ENCODE results near the gene TMEM238. TPM values are rescaled to one million over a fixed set of nuclear protein-coding genes. Genes with fewer than 3 reads are reported as not detected.
"Not testable (repeated sequence)": the region's sequence is repeated elsewhere in the genome, so short reads cannot be mapped to it uniquely, and the experiment has no call there.

Gene TMEM238
- total RNA-seq, 1 donor from 2014 or later, result 9.7 TPM

DNA sequence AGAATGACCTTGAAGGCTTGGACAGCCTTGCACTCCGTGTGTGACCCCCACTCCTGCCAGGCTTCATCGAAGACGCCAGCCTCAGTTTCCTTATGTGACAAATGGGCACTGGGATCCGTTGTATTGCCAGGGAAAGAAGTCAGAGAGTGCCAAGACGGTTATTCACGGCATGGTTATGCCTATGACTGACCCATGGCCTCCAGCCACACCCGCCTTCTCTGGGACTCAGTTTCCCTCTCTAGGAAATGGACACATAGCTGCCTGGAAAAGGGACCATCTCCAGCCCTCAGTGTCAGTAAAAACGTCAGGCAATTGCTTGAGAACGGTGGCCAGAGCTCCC lies 24.4 kb upstream of the TMEM238 start:
- H3K36me3 Mint-ChIP-seq (ENCODE audit: low read depth), result peaks cover 35% of the 10 kb centered on the region
- H3K27me3 Mint-ChIP-seq, result peaks cover 7% of the 10 kb centered on the region

DNA sequence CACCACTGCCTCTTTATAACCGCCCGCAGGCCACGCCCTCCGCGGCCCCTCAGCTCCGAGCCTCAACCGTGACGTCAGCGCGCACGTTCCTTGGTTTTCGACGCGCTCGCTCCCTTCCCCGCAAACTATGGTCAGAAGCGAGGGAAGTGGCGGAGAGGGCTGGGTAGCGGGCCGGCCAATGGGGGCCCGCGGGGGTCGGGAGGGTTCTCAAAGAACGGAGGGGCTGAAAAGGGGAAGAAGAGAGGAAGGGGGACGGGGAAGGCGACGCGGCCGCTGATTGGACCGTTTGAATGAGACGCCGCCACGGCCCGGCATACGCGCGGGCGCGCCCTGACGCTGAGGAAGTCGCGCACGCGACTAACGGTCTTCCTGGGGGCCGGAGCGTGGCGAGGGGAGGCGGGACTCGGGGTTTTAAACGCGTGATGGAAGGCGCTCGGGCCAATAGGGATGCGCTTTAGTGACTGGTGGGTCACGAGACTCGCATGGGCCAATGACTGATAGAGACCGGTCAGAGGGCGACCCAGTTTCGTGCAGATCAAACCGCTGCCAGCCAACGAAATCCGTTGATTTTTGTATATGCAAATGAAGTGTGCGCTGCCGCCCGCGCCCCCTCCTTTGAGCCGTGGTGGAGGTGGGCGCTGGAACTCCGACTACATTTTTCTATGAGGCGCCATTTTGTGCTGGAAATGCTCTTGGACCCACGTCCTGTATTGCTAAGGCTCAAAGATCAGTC lies 23.9 kb upstream of the TMEM238 start:
- DNase-seq, result peak; percentile 99
- Mint-ChIP-seq H3K27ac (peak overlapping the region; percentile 98), H3K4me1 (peaks cover 34% of the 10 kb centered on the region), H3K36me3 (ENCODE audit: low read depth) (peaks cover 39% of the 10 kb centered on the region), H3K9me3 (peaks cover 16% of the 10 kb centered on the region), H3K4me3 (peak overlapping the region; percentile 89), H3K27me3 (peaks cover 7% of the 10 kb centered on the region)
- intact Hi-C loops (cut with micrococcal nuclease), result loop anchor here (1.0 to 5.0 kb wide), 5 partner anchors 10 to 149 kb away; partner anchors contain the start of genes KMT5C, PPP6R1 and RPL28

More for the DNA sequence above, 24.4 kb upstream of the TMEM238 start:
- Mint-ChIP-seq H3K27ac (peak overlapping the region; percentile 98), H3K4me3 (peak overlapping the region; percentile 89), H3K9me3 (peaks cover 16% of the 10 kb centered on the region), H3K4me1 (peaks cover 29% of the 10 kb centered on the region)
- DNase-seq, result no peak
- intact Hi-C loops (cut with micrococcal nuclease), result loop anchor here (1.0 to 5.0 kb wide), 3 partner anchors 23 to 106 kb away; partner anchors contain the start of genes KMT5C and RPL28

DNA sequence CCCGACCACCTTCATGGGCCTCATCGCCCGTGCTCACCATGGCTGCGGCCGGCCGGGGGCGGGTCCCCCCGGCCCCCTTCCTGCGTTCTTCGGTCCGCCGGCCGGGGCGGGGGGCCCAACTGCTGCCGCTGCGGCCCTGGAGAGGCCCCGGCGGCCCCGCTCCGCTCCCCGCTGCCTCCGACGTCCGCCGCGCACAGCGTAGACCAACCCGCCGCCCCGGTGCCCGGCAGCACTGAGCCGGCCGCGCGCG lies 23.4 kb upstream of the TMEM238 start, which contains the start of gene UBE2S:
UBE2S (minus strand) TSS at position 239 of the 250 bp plus-strand sequence; CDS start at position 40, 199 bp downstream.
- peaks cover 34% of the 10 kb centered on the region for H3K4me1 Mint-ChIP-seq
- peaks cover 44% of the 10 kb centered on the region for H3K36me3 Mint-ChIP-seq (ENCODE audit: low read depth)
- not testable (repeated sequence) for H3K27me3 Mint-ChIP-seq, DNase-seq
- H3K4me3 Mint-ChIP-seq, result peak within 1 kb of the TSS; percentile 89
- intact Hi-C loops (cut with micrococcal nuclease), result loop anchor here (1.0 to 5.0 kb wide), 3 partner anchors 9 to 149 kb away; partner anchors contain the start of gene PPP6R1
- peak within 1 kb of the TSS; percentile 98 for H3K27ac Mint-ChIP-seq
- peaks cover 16% of the 10 kb centered on the region for H3K9me3 Mint-ChIP-seq

DNA sequence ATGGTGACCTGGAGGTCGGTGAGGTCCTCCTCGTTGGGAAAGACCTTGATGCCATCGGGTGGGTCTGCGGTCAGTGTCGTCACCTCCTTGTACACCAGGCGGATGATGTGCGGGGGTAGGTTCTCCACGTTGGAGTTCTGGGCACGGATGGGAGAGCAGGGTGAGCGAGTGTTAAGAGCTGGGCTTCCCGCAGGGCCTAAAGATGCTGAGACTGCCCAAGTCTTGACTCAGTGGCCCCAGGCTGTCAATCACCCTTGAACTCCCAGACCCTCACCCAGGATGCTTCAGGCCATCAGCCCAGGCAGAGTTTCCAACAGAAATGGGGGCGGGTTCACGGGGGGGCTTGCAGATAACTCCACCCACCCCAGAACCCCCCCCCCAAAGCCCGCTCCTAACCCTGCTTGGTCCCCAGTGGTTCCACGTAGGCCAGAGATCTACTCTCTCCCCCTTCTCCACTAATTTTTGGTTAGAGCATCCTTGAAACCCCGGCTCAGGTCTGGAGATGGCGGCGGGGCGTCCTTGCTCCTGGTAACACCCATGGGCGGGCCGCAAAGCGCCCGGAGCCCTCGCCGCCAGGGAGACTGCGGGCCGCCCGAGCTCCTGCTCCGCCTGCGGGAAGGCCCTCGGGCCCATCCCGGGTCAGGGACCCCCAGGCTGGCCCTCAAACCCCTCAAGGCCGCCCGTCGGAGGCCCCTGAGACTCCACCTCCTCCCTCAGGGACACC lies 22.9 kb upstream of the TMEM238 start:
- Mint-ChIP-seq H3K4me3 (peak overlapping the region; percentile 89), H3K9me3 (peaks cover 16% of the 10 kb centered on the region), H3K27me3 (peaks cover 7% of the 10 kb centered on the region), H3K36me3 (ENCODE audit: low read depth) (peaks cover 49% of the 10 kb centered on the region), H3K27ac (peak overlapping the region; percentile 75), H3K4me1 (peaks cover 36% of the 10 kb centered on the region)
- intact Hi-C loops (cut with micrococcal nuclease), result loop anchor here (1.0 to 5.0 kb wide), 3 partner anchors 9 to 148 kb away; partner anchors contain the start of gene PPP6R1
- DNase-seq, result peak; percentile 84

DNA sequence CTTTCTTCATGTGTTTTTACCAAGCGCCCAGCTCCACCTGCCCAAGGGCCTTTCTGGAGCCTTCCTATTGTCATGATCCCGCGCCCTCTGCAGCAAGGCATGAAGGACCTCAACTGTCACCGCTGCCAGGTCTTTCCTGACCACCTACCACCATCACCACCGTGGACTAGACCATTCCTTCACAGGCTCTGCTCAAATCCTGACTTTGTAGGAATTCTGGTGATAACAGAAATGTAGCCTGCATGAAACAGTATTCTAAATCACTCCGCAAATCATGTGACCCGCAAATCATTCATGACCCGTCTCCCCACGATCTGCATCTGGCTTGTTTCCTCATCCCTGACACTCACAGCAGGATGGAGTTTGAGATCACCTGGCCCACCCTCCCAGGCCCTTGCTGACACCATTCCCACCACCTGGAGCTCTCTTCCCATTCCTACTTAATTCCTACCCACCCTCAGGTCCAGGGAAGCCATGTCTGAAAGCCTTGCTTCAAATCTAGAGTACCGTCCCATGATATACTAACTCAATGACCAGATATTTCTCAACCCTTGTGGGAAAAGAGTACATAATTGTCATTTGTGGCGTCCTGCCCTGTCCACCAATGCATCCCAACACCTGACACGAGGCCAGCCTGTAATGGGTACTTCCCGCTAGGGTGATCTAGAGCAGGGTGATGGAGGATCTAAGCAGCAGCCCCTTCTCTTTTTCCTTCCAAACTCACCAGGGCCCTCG lies 22.2 kb upstream of the TMEM238 start:
- H3K9me3 Mint-ChIP-seq, result peaks cover 16% of the 10 kb centered on the region
- H3K4me1 Mint-ChIP-seq, result peaks cover 39% of the 10 kb centered on the region
- peaks cover 4% of the 10 kb centered on the region for H3K27me3 Mint-ChIP-seq
- DNase-seq, result no peak
- H3K4me3 Mint-ChIP-seq, result peak overlapping the region; percentile 89
- peaks cover 52% of the 10 kb centered on the region for H3K36me3 Mint-ChIP-seq (ENCODE audit: low read depth)
- H3K27ac Mint-ChIP-seq, result peak overlapping the region; percentile 75
- intact Hi-C loops (cut with micrococcal nuclease), result loop anchor here (2.0 to 5.0 kb wide), 2 partner anchors 104 to 147 kb away; partner anchors contain the start of gene PPP6R1

DNA sequence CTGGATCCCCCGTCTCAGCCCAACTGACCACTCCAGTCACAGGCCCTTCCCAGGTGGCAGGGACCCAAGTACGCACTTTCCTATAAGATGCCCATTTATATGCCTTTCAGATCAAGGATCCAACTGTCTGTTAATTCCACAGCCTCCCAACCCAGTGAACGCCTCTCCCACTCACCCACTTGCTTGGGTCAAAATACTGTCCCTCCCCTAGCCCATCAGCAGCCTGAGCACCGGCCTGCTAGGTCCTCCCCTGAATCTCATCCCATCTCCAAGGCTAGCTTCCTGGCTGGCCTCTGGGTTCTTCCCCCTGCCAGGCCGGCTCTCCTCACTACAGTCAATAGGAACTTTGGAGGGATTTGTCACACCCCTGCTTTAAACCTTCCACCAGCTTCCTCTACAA lies 21.5 kb upstream of the TMEM238 start:
- Mint-ChIP-seq H3K36me3 (ENCODE audit: low read depth) (peaks cover 55% of the 10 kb centered on the region), H3K27me3 (peaks cover 4% of the 10 kb centered on the region)

DNA sequence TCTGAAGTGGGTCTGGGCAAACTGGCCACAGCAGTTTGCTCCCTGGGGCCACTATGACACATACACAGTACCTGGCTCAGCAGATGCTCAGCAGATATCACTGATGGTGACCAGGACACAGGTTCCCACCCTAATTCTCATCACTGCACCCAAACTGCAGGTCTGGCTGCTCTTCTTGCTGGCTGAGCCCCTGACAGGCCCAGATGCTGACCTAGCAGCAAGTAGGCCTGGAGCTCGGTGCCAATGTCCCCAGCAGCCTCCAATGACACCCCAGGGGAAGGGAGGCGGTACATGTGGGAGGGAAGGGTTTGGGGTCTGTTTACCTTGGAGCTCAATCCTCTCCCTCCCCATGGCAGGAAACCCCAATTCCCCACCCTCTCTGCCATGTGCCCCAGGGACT lies 18.4 kb upstream of the TMEM238 start:
- Mint-ChIP-seq H3K4me1 (peaks cover 45% of the 10 kb centered on the region), H3K36me3 (ENCODE audit: low read depth) (peaks cover 57% of the 10 kb centered on the region), H3K27ac (no peak overlapping the region), H3K4me3 (no peak overlapping the region), H3K27me3 (no peaks in the 10 kb centered on the region), H3K9me3 (no peaks in the 10 kb centered on the region)
- DNase-seq, result no peak
- intact Hi-C loops (cut with micrococcal nuclease), result no loop called here

More for the DNA sequence above, 21.5 kb upstream of the TMEM238 start:
- peak overlapping the region; percentile 89 for H3K4me3 Mint-ChIP-seq
- peak overlapping the region; percentile 75 for H3K27ac Mint-ChIP-seq
- intact Hi-C loops (cut with micrococcal nuclease), result loop anchor here (2.0 to 5.0 kb wide), 2 partner anchors 103 to 147 kb away; partner anchors contain the start of gene PPP6R1
- H3K4me1 Mint-ChIP-seq, result peaks cover 40% of the 10 kb centered on the region
- peaks cover 16% of the 10 kb centered on the region for H3K9me3 Mint-ChIP-seq
- DNase-seq, result no peak

DNA sequence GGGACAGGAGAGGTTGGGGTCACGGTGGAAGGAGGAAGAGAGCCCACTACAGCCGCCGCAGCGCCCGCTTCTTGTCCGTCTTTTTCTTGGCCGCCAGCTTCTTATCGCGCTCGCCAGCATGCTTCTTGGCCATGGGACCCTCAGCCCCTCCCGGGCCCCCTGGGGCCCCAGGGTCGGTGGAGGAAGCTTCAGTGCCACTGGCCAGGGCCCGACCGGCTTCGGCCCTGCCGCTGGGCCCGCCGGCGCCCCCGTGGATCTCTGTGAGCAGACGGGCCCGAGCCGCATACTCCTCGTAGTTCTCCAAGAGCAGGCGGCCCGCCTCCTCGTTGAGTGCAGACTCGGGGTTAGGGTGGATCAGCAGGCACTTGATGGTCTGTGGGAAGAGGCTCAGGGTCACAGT lies 17.3 kb upstream of the TMEM238 start:
- DNase-seq; H3K9me3 Mint-ChIP-seq; H3K4me3 Mint-ChIP-seq; intact Hi-C loops (cut with micrococcal nuclease); H3K27me3 Mint-ChIP-seq; H3K27ac Mint-ChIP-seq: not testable (repeated sequence)
- H3K4me1 Mint-ChIP-seq, result peaks cover 43% of the 10 kb centered on the region
- H3K36me3 Mint-ChIP-seq (ENCODE audit: low read depth), result peaks cover 50% of the 10 kb centered on the region

DNA sequence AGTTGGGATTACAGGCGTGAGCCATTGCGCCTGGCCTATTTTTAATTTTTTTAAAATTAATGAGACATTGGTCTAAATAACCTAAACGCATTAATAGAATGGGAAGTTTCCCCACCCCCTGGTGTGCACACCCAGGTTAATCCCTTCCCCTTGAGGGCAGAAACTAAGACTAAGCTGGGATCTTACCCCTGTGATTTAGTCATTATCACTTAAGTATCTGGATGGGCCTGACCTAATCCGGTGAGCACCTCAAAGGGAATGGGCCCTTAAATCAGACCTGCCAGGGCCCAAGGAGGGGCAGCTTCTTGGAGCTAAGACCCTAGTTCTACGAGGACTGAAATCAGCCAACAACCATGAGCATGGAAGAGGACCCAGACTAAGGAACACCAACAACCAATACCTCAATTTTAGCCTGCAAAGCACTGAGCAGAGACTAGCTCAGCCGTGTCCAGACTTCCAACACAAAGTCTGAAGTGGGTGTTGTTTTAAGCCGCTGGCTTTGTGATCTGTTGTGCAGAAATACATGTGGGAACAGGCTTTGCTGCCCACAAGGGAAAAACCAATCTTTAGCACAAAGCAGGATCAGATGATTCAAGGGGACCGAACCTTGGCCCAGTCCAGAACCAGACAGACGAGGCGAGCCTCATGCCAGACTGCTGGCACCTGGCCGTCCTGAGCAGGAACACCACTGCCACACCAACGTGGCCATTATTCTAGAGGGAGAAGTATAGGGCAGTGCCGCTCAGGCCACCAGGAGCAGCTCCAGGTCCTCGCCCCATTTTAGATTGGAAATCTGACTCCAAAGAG lies 16.4 kb upstream of the TMEM238 start:
- Mint-ChIP-seq H3K27ac (no peak overlapping the region), H3K9me3 (no peaks in the 10 kb centered on the region), H3K36me3 (ENCODE audit: low read depth) (peaks cover 41% of the 10 kb centered on the region), H3K27me3 (no peaks in the 10 kb centered on the region), H3K4me1 (peaks cover 34% of the 10 kb centered on the region), H3K4me3 (no peak overlapping the region)
- intact Hi-C loops (cut with micrococcal nuclease), result no loop called here
- no peak for DNase-seq

DNA sequence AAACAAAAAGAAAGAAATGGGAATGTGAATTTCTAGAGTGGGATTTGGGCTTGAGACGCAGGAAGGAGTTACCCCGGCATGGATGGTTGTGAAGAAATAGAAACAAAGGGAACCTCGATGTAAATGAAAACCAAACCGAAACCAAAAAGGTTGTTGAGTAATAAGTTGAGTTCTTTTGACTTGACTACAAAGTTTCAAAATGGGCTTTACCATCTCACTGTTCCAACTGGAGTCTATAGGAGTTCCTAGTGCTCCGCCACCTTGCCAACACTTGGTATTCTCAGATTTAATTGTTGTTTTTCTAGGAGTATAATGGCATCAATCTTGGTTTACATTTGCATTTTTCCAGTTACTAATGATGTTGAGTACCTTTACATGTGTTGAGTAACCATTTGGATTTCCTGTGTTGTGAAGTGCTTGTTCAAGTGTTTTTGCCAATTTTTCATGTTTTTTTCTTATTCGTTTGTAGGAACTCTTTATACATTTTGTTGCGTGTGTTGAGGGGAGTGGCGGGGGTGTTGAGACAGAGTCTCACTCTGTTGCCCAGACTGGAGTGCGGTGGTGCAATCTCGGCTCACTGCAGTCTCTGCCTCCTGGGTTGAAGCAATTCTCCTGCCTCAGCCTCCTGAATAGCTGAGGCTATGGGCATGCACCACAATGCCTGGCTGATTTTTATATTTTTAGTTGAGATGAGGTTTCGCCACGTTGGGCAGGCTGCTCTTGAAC lies 14.3 kb upstream of the TMEM238 start:
- H3K4me1 Mint-ChIP-seq, result peaks cover 26% of the 10 kb centered on the region
- peaks cover 31% of the 10 kb centered on the region for H3K36me3 Mint-ChIP-seq (ENCODE audit: low read depth)
- H3K27me3 Mint-ChIP-seq, result no peaks in the 10 kb centered on the region
- no peaks in the 10 kb centered on the region for H3K9me3 Mint-ChIP-seq
- H3K4me3 Mint-ChIP-seq, result peak overlapping the region; percentile 5
- H3K27ac Mint-ChIP-seq, result peak overlapping the region; percentile 18
- DNase-seq, result no peak
- intact Hi-C loops (cut with micrococcal nuclease), result loop anchor here (1.0 kb wide), 1 partner anchor 9 kb away; the partner anchor contains the start of gene UBE2S

DNA sequence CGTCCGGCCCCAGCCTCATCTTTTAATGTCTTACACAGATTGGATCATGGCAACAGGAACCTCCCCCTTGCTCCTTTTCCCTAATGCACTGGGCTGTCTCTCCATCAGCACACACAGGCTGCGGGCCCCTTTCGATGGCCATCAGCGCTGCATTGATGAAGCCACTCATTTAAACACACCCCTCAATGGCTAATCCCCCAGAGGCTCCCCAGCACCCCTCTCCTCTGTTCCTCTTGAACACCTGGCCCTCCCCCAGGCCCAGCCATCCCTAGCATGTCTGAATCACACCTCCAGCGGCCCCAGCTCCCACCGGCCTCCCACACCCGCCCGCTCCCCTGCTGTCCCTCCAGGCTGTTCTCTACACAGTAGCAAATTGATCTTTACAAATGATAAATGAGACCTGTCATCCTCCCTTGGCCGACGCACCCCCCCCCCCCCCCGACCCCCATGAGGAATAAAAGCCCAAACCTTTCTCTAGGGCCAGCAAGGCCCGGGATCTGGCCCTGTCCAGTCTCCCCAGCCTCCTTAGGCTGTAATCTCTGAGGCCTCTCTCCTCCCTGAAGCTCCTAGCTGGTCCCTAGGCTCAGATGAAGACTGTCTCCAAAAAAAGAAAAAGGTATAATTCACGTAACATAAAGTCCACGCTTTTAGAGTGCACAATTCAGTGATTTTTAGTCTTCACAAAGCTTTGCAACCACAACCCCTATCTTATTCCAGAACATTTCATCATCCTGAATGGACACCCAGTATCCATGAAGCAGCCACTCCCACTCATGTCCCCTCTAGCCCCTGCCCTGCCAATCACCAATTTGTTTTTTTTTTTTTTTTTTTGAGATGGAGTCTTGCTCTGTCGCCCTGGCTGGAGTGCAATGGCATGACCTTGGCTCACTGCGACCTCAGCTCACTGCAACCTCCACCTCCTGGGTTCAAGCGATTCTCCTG lies 9.0 kb upstream of the TMEM238 start:
- intact Hi-C loops (cut with micrococcal nuclease), result no loop called here
- Mint-ChIP-seq H3K27me3 (no peaks in the 10 kb centered on the region), H3K4me1 (peaks cover 21% of the 10 kb centered on the region), H3K36me3 (ENCODE audit: low read depth) (peaks cover 35% of the 10 kb centered on the region), H3K27ac (no peak overlapping the region), H3K9me3 (no peaks in the 10 kb centered on the region), H3K4me3 (no peak overlapping the region)
- no peak for DNase-seq
